PFSK-1 (cell line): ENCODE measurements around the gene DCUN1D1.

Source experiments
- FOXP2 ChIP-seq: optimal IDR thresholded peaks from 2 replicates; pipeline ENCODE3; 2011; ENCODE audit warnings: borderline replicate concordance, control low read depth, inconsistent platforms; ENCODE audit not compliant: insufficient read depth; ENCODE audit errors: extremely low read length, extremely low read depth
- POLR2AphosphoS5 ChIP-seq: IDR thresholded peaks from 2 replicates; pipeline ENCODE4 v1.6.1; 2012; ENCODE audit warnings: low read depth, mild to moderate bottlenecking, control low read depth, low read length, moderate library complexity
- REST ChIP-seq, 2 experiments: IDR thresholded peaks; 2 replicates each; pipeline versions ENCODE4 v1.6.1 to v1.8.0; 2011 to 2012; ENCODE audit warnings: low read depth in 2 of 2, low read length in 2 of 2, control low read depth in 1 of 2, inconsistent platforms in 1 of 2, mild to moderate bottlenecking in 1 of 2, moderate library complexity in 1 of 2; ENCODE audit not compliant: insufficient read depth in 1 of 2
- SIN3A ChIP-seq: IDR thresholded peaks from 2 replicates; pipeline ENCODE4 v1.6.1; 2012; ENCODE audit warnings: mild to moderate bottlenecking, low read length, moderate library complexity, borderline replicate concordance; ENCODE audit not compliant: insufficient read depth
- TAF1 ChIP-seq: IDR thresholded peaks from 2 replicates; pipeline ENCODE4 v1.6.1; 2012; ENCODE audit warnings: low read length, control low read depth, borderline replicate concordance; ENCODE audit not compliant: insufficient read depth

DCUN1D1 gene

DNA sequence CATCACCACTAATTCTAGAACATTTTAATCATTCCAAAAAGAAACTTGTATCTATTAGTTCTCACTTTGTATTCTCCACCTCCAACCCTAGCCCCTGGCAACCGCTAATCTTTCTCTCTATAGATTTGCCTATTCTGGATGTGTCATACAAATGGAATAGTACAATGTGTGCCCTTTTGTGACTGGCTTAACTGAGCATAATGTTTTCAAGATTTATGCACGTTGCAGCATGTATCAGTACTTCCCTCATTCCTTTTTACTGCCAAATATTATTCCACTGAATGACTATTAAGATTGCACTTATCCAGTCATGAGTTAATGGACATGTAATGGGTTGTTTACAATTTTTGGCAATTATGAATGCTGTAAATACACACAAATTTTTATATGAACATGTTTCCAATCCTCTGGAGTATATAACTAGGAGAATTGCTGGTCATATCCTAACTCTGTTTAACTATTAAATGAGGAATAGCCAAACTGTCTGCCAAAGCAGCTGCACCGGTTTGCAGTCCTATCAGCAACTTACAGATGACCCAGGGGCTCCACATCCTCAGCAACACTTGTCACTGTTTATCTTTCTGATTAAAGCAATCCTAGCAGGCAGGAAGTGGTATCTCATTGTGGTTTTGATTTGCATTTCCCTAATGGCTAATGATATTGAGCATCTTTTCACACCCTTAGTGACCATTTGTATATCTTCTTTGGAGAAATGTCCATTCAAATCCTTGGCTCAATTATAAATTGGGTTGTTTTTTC is 42.9 kb downstream of the DCUN1D1 start:
- TF ChIP-seq TAF1 (no peak), SIN3A (no peak), POLR2AphosphoS5 (no peak), FOXP2 (no peak), REST (IDR thresholded peaks at IDR 0.05; ENCODE audit: insufficient read depth in 1 of 2, low read depth in 2 of 2, low read length in 2 of 2) (no peak)

DNA sequence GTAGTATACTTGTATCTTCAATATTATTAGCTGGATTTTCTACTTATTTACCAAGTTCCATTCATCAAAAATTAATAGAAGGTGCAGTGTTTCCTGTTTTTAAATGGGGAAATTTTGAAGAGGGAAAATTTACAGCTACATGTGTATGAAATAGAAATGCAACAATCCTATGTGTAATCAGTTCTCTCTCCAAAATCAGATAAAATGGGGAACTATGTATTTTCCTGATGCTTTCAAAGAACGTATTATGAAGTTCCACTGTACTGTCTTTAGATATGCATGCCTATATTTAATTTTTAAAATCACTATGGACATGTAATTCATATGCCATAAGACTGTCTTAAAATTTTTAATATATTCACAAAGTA is 43.4 kb downstream of the DCUN1D1 start:
- TF ChIP-seq POLR2AphosphoS5 (no peak), TAF1 (no peak), FOXP2 (no peak), REST (IDR thresholded peaks at IDR 0.05; ENCODE audit: insufficient read depth in 1 of 2, low read depth in 2 of 2, low read length in 2 of 2) (no peak), SIN3A (no peak)

GRCh38 chr3:182936239-182936917 is 44.0 kb downstream of the DCUN1D1 start:
- no peak for TF ChIP-seq FOXP2

GRCh38 chr3:182935803-182936202 is 44.5 kb downstream of the DCUN1D1 start:
- no peak for TF ChIP-seq SIN3A
- TF ChIP-seq POLR2AphosphoS5 = no peak
- TF ChIP-seq TAF1 = no peak
- no peak for TF ChIP-seq REST (IDR thresholded peaks at IDR 0.05; ENCODE audit: insufficient read depth in 1 of 2, low read depth in 2 of 2, low read length in 2 of 2)
- no peak for TF ChIP-seq FOXP2

DNA sequence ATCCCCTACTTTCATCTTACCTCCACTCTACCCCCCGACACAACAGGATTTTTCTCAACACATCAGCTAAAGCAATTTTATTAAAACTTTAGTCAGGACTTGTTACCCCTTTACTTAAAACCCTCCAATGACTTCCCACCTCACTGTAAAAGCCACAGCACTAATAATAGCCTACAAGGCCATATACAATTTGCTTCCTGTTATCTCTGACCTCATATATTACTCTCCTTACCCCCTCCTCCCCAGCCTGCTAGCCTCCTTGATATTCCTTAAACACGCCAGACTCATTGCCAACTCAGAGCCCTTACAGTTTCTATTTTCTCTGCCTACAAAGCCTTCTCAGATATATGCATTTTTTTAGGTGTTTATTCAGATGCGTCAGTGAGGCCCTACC is 54.4 kb downstream of the DCUN1D1 start:
- TF ChIP-seq SIN3A = no peak

DNA sequence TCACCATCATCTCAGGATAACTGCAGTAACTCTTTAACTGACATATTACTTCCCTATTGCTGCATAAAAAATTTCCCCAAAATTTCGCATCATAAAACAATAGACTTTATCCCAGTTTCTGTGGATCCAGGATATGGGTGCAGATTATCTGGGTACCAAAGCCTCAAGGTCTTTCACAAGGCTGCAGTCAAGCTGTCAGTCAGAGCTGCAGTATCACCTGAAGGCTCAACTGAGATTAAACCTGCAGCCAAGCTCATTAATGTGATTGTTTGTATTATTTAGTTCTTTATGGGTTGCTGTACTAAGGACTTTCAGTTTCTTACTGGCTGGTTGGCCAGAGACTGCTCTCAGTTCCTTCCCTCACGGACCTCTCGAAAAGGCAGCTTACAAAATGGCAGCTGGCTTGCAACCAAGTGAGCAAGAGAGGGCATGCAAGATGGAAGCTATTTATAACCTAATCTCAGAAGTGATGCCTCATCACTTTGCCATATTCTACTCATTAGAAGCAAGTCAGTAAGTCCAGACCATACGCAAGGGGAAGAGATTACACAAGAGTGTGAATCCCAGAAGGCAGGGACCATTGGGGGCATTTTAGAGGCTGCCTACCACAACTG is 54.9 kb downstream of the DCUN1D1 start:
- no peak for TF ChIP-seq REST (IDR thresholded peaks at IDR 0.05; ENCODE audit: insufficient read depth in 1 of 2, low read depth in 2 of 2, low read length in 2 of 2)
- TF ChIP-seq POLR2AphosphoS5 = no peak
- TF ChIP-seq SIN3A = no peak
- no peak for TF ChIP-seq FOXP2
